PC-3 (cell line): ENCODE results near the gene AGPS.

ENCODE experiments used
- CTCF ChIP-seq: fragments of 300-600 bp; sonication (generic); conservative IDR thresholded peaks from 2 replicates; pipeline ENCODE4 v1.5.1; 2017; ENCODE audit warnings: antibody characterized with exemption, low read depth, mild to moderate bottlenecking, low read length
- EZH2 ChIP-seq: fragments of 300-600 bp; sonication (generic); IDR thresholded peaks from one replicate; pipeline ENCODE4 v1.6.1; 2017; ENCODE audit warnings: antibody characterized with exemption, mild to moderate bottlenecking, low read length; ENCODE audit not compliant: unreplicated experiment
- EZH2phosphoT487 ChIP-seq: fragments of 300-600 bp; sonication (generic); IDR thresholded peaks from 2 replicates; pipeline ENCODE4 v1.6.1; 2018; ENCODE audit warnings: mild to moderate bottlenecking, antibody characterized with exemption, low read length, borderline replicate concordance

GRCh38 chr2:177533253-177533652 is 140.7 kb downstream of the AGPS start:
- TF ChIP-seq CTCF (no peak), EZH2 (no peak), EZH2phosphoT487 (no peak)
